ENCODE results near the gene KCNQ1OT1.

KCNQ1OT1 gene

GRCh38 chr11:2566223-2567025 is 133.4 kb downstream of the KCNQ1OT1 start:
- DNase-seq = no peak

GRCh38 chr11:2565447-2566222 is 134.2 kb downstream of the KCNQ1OT1 start:
- DNase-seq = no peak

GRCh38 chr11:2564588-2565425 is 135.0 kb downstream of the KCNQ1OT1 start:
- DNase-seq = no peak

GRCh38 chr11:2564008-2564530 is 135.7 kb downstream of the KCNQ1OT1 start:
- DNase-seq = no peak

GRCh38 chr11:2563213-2564007 is 136.4 kb downstream of the KCNQ1OT1 start:
- no peak for DNase-seq

GRCh38 chr11:2562890-2563212 is 136.9 kb downstream of the KCNQ1OT1 start:
- no peak for DNase-seq

GRCh38 chr11:2561696-2562581 is 137.9 kb downstream of the KCNQ1OT1 start:
- no peak for DNase-seq

- DNase-seq = no peak
Observed at GRCh38 chr11:2559527-2560311, 140.1 kb downstream of the KCNQ1OT1 start.

GRCh38 chr11:2558861-2559526 is 140.8 kb downstream of the KCNQ1OT1 start:
- DNase-seq = no peak

GRCh38 chr11:2558397-2558796 is 141.4 kb downstream of the KCNQ1OT1 start:
- no peak for DNase-seq

Measured in NCI-H1105 (cell line).